OCI-M2 (cell line): ENCODE results near the gene TGFBR3.

Experiments used
- DNase-seq: peaks from one replicate; lab custom pipeline; 2025; ENCODE audit not compliant: unreplicated experiment; lab: John Stamatoyannopoulos, UW

The TGFBR3 gene

DNA sequence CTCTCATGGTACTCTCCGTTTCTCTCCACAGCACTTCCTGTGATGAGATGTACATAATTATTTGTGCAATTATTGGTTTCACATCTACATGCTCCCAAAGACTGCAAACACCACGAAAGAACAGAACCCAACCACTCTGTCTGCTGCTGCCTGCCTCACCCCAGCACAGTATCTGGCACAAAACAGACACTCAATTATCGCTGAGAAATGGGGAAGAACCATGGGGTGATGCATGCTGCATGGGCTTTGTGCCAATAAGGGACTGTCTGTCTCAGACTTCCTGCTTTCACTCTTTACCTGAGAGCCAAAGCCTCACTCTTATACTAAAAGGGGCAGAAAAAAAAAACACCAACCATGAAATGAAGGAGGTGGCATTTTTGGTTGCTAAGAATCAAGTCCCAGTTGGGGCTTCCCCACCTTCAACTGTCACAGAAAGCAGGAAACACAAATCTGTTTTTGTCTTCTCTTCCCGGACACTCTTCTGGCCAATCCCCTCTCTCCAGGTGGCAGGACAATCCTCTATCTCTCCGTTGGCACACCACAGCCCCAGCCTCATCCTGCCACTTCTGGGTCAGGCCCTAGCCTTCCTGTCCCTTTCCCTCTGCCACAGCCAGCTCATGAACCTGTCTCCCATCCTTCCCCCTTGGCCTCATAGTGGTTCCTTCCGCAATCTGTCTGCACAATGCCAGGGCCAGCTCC, 82.0 kb downstream of the TGFBR3 start:
- no peak for DNase-seq

DNA sequence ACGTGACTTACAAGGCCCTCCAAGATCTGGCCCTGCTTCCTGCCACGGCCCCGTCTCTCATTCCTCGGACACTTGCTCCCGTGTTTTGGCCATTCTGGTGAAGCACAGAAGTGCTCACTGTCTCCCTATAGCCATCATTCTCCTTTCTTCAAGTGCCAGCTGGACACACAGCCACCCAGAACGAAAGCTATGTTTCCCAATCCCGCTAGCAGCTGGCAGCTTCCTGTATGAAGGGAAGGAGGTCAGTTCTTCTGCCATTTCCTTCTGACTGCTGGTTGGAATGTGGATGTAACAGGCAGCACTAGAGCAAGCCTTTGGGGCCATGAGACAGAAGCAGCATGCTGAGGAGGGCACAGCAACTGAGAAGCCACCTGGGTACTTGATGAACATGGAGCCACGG, 82.8 kb downstream of the TGFBR3 start:
- DNase-seq, result no peak

DNA sequence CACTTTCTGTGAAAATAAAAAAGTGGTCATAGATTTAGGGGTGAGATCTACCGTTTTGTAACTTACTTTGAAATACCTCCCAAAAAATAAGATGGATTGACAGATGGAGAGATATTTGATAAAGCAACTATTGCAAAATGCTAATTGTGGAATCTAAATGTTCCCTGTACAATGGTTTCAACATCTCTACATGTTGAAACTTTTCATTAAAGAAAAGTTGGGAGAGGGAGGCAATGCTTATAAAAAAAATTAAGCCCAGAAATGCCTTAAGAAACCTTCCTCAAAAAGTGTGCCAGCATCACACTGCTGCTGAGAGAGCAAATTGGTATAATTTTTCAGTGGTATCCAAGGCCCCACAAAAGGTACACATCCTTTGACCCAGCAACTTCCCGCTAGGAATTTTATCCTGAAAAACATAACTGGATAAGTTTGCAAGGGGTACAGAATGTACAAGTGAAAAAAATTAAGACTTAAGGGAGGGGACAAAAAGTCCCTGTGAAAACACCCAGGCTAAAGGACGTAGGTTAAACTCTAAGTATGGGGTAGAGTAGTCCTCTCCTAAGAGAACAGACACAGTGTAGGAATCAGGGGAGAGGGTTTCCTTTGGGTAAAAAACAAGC, 84.3 kb downstream of the TGFBR3 start:
- DNase-seq, result no peak

GRCh38 chr1:91799863-91800262, 86.1 kb downstream of the TGFBR3 start:
- DNase-seq, result no peak

DNA sequence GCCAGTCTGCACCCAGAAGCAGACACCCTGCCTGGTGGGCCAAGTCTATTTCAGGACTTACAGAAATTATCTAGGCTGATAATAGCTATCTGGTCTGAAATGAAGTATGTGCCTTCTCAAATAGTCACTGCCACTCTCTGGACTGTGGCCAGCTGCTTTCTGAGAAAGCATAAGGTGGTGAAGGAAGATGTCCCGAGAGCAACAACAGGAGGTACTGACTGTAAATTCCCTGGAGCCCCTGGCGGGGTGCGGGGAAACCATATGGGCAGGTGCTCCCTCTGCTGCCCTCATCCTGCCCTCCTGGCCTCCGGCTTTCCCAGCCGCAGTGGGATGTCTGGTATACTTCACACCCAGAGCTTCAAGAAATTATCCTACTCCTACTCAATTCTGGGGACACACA, 86.8 kb downstream of the TGFBR3 start:
- no peak for DNase-seq

DNA sequence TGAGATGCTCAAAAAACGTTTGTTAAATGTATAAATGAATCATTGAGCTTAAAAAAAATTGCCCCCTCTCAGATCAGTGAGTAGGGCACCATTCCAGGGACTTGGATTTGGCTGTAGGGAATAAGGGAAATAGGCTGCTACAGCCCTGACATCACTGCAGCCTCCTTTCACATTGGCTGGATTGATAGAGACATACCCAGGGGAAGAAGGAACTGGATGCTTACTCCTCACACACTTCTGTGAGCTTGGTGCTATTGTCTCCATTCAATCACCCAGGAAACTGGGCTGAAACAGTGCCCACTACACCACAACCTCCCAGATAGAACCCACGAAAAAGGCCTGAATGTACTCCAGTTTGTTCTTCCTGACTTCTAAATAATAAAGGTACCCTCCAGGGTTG, 87.2 kb downstream of the TGFBR3 start:
- no peak for DNase-seq

- no peak for DNase-seq
These were observed 87.7 kb downstream of the TGFBR3 start for GRCh38 chr1:91798241-91798648.

GRCh38 chr1:91797164-91797563, 88.8 kb downstream of the TGFBR3 start:
- no peak for DNase-seq

GRCh38 chr1:91796390-91796654, 89.6 kb downstream of the TGFBR3 start:
- no peak for DNase-seq

- DNase-seq, result no peak
These were observed 90.2 kb downstream of the TGFBR3 start for GRCh38 chr1:91795591-91796389.

- no peak for DNase-seq
These were observed 92.1 kb downstream of the TGFBR3 start for GRCh38 chr1:91793877-91794276.

GRCh38 chr1:91793189-91793588, 92.8 kb downstream of the TGFBR3 start:
- no peak for DNase-seq

DNA sequence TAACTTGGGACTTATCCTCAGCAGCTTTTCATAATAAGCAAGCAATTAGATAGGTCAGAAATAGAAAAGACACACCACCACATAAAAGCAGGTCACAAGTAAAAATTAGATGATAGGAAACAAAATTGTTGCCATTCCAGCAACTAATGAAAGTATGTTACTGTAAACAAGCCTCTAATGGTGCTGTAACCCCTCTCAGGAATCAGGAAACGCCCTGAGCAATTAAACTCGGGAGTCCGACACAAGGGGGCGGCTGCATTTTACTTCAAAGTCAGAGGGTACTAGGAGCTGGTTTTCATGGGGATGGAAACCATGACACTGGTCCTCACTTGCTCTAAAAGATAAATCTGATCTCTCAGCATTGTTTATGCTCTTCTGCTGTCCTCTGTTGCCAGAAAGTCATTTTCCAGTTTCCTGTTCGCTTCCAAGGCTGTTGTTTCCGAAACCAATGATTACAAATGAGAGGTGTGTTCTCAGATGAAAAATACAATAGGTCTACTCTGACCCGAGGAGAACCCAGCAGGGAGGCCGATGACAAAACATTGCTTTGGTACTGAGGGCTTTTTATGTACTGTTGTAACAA, 93.4 kb downstream of the TGFBR3 start:
- DNase-seq, result no peak

DNA sequence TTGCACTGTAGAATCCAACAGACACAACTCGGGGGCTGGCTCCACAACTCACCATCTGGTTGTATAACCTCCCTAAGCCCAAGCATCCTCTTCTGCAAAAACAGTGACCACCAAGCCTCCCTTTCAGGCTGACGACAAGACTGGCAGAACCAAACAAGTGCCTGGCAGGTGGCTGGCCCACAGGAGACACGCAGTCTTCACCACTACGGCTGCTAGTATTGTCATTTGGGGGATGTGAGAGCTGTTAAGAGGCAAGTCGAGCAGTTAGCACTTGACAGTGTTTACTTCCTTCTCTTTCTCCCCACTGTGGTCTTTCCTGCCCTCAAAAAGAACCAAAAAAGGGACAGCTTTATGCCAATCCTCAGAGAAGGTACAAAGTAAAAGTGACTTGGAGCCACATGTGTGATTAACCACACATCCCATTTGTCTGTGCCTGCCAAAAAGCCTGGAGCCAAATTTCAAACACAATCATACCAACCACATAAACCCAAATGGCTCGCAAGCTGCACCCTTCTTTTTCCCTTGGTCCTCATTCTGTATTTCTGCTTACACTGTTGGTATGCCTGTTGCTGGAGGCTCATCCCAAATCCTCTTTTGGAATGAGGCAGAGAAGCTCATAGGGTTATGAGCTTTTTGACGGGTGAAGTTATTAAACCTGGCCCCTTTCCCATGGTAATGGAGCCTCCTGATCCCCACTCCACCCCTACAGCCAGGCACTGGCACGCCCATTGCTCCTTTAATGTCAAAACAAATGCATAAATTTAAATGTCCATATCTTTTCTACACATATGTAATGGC, 94.1 kb downstream of the TGFBR3 start:
- DNase-seq, result no peak

DNA sequence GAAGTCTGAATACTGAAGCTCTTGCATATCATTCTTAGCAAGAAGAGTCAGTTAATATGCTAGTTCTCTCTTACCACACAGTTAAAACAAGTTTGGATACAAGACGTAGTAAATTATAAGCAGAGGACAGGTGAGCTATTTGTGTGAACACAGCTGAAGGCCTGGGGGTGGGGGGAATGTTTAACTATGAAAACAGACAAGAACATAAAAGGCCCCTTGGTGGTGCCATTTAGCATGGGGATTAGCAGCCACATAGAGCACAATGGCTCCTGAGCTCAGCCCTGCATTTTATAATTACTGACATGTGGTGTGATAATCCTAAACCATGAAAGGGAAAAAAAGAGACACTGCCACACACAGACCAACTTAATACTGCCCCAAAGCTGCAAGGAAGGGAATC, 94.8 kb downstream of the TGFBR3 start:
- DNase-seq, result no peak

DNA sequence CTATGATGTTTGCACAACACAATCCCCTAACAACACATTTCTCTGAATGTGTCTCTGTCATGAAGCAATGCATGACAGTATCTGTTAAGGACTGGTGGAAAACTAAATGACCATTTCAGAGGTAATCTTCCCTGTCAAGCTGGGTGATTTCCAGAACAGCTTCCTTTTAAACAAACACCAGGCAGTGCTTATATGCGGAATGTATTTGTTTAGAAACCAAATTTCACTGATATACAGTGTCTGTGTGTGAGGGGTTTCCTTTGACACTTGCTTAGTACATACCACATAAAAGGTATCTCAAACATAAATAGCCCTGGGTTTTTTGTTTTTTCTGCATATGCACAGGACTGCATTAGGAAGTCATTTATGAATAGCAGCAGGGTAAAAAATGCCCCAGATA, 95.6 kb downstream of the TGFBR3 start:
- no peak for DNase-seq

GRCh38 chr1:91789273-91789997, 96.5 kb downstream of the TGFBR3 start:
- DNase-seq, result no peak

DNA sequence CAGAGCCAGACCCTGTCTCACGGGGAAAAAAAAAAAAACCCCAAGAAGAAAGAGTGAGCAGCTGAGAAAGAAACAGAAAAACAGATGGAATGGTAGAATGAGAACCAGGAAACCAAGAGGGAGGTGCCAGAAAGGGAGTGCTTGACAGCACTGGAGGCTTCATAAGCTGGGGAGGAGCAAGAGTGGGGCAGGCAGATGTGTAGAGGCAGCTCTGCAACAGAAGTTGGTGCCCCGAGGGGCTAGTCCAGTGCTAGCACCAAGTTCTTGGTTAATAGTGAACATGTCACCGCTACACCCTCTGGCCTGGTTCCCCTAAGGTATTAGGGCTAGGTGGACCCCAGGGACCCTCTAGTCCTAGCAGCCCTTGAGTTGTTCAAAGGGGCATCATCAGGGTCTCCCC, 98.0 kb downstream of the TGFBR3 start:
- DNase-seq, result no peak

DNA sequence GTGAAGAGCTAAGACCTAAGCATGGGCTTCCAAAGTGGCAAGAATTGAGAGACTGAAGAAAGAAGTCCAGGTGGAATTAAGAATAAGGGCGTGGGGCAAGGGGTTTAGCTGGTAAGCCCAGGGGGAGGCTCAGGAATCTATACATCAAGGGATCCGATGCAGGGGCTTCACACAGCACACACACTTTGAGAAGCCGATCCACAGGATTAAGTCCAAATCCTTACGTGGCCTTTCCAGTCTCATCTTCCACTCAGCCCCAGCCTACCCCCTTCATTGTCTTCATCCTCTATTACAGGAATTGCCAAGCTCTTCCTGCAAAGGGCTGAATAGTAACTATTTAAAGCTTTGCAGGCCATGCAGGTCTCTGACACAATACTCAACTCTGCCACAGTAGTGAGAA, 101.3 kb downstream of the TGFBR3 start:
- no peak for DNase-seq

GRCh38 chr1:91784191-91784590, 101.8 kb downstream of the TGFBR3 start:
- DNase-seq, result no peak
